Measurements from ENCODE around the gene STAT4.

Gene STAT4

GRCh38 chr2:191170773-191171172 lies 20.0 kb upstream of the STAT4 start:
- Histone ChIP-seq H3K4me2 (ENCODE audit: low read length) (no peak overlapping the region), H3K27ac (ENCODE audit: low read depth, low read length) (no peak overlapping the region), H4K20me1 (ENCODE audit: control insufficient read depth, insufficient read depth, low read depth, low read length) (no peaks in the 10 kb centered on the region), H3F3A (ENCODE audit: control insufficient read depth, insufficient read depth) (no peaks in the 10 kb centered on the region), H3K4me3 (ENCODE audit: low read length) (no peak overlapping the region), H3K4me1 (ENCODE audit: control insufficient read depth, low read length) (no peaks in the 10 kb centered on the region), H3K79me2 (ENCODE audit: control insufficient read depth, low read length) (no peaks in the 10 kb centered on the region), H3K9me3 (ENCODE audit: control insufficient read depth, insufficient read depth, low read length) (no peaks in the 10 kb centered on the region), H3K9me2 (replicated peaks; ENCODE audit: control insufficient read depth, low read length) (no peaks in the 10 kb centered on the region), H3K36me3 (ENCODE audit: control insufficient read depth, low read length) (no peaks in the 10 kb centered on the region), H3K27me3 (ENCODE audit: control insufficient read depth, low read length) (peaks cover 18% of the 10 kb centered on the region)
- TF ChIP-seq EZH2phosphoT487 (IDR thresholded peaks at IDR 0.05; ENCODE audit: borderline replicate concordance, low read length), result no peak
- TF ChIP-seq CTCF (IDR thresholded peaks at IDR 0.05; ENCODE audit: low read depth, low read length, poor library complexity, severe bottlenecking), result no peak

- Histone ChIP-seq H3K9me2 (replicated peaks; ENCODE audit: control insufficient read depth, low read length) (no peaks in the 10 kb centered on the region), H3K36me3 (ENCODE audit: control insufficient read depth, low read length) (no peaks in the 10 kb centered on the region), H3K9me3 (ENCODE audit: control insufficient read depth, insufficient read depth, low read length) (no peaks in the 10 kb centered on the region), H3K4me2 (ENCODE audit: low read length) (no peak overlapping the region), H3K79me2 (ENCODE audit: control insufficient read depth, low read length) (no peaks in the 10 kb centered on the region), H4K20me1 (ENCODE audit: control insufficient read depth, insufficient read depth, low read depth, low read length) (no peaks in the 10 kb centered on the region), H3K27me3 (ENCODE audit: control insufficient read depth, low read length) (peaks cover 18% of the 10 kb centered on the region), H3F3A (ENCODE audit: control insufficient read depth, insufficient read depth) (no peaks in the 10 kb centered on the region), H3K4me1 (ENCODE audit: control insufficient read depth, low read length) (no peaks in the 10 kb centered on the region), H3K4me3 (ENCODE audit: low read length) (no peak overlapping the region), H3K27ac (ENCODE audit: low read depth, low read length) (no peak overlapping the region)
- no peak for TF ChIP-seq EZH2phosphoT487 (IDR thresholded peaks at IDR 0.05; ENCODE audit: borderline replicate concordance, low read length)
- no peak for TF ChIP-seq CTCF (IDR thresholded peaks at IDR 0.05; ENCODE audit: low read depth, low read length, poor library complexity, severe bottlenecking)
Measured at GRCh38 chr2:191170301-191170636, 19.5 kb upstream of the STAT4 start.

- H4K20me1 ChIP-seq (ENCODE audit: control insufficient read depth, insufficient read depth, low read depth, low read length), result no peaks in the 10 kb centered on the region
- H3K4me2 ChIP-seq (ENCODE audit: low read length), result no peak overlapping the region
- no peaks in the 10 kb centered on the region for H3F3A ChIP-seq (ENCODE audit: control insufficient read depth, insufficient read depth)
- H3K79me2 ChIP-seq (ENCODE audit: control insufficient read depth, low read length), result no peaks in the 10 kb centered on the region
- H3K36me3 ChIP-seq (ENCODE audit: control insufficient read depth, low read length), result no peaks in the 10 kb centered on the region
- H3K9me3 ChIP-seq (ENCODE audit: control insufficient read depth, insufficient read depth, low read length), result no peaks in the 10 kb centered on the region
- peaks cover 18% of the 10 kb centered on the region for H3K27me3 ChIP-seq (ENCODE audit: control insufficient read depth, low read length)
- H3K27ac ChIP-seq (ENCODE audit: low read depth, low read length), result no peak overlapping the region
- H3K9me2 ChIP-seq (replicated peaks; ENCODE audit: control insufficient read depth, low read length), result no peaks in the 10 kb centered on the region
- H3K4me1 ChIP-seq (ENCODE audit: control insufficient read depth, low read length), result no peaks in the 10 kb centered on the region
- no peak for TF ChIP-seq CTCF (IDR thresholded peaks at IDR 0.05; ENCODE audit: low read depth, low read length, poor library complexity, severe bottlenecking)
- no peak for TF ChIP-seq EZH2phosphoT487 (IDR thresholded peaks at IDR 0.05; ENCODE audit: borderline replicate concordance, low read length)
- no peak overlapping the region for H3K4me3 ChIP-seq (ENCODE audit: low read length)
Measured at GRCh38 chr2:191169456-191170300, 18.9 kb upstream of the STAT4 start.
